SU-DHL-6 (cell line): ENCODE measurements around the gene HSD3B2.
"Not testable (repeated sequence)": the region's sequence is repeated elsewhere in the genome, so short reads cannot be mapped to it uniquely, and the experiment has no call there.

Experiments used
- H2AFZ ChIP-seq: fragments of 200-600 bp; sonication (generic); 2 replicates; pipeline ENCODE4 v1.6.1; 2014; ENCODE audit warnings: low read depth, mild to moderate bottlenecking, moderate library complexity, mixed read lengths, antibody characterized with exemption, low read length; ENCODE audit not compliant: severe bottlenecking
- H3F3A ChIP-seq: fragments of 200-600 bp; shearing (Covaris generic); 2 replicates; pipeline ENCODE4 v1.6.0; 2016; ENCODE audit warnings: antibody characterized with exemption, mild to moderate bottlenecking; ENCODE audit not compliant: insufficient read depth
- H3K27ac ChIP-seq: fragments of 200-600 bp; sonication (generic); 2 replicates; pipeline ENCODE4 v1.5.1; 2016; ENCODE audit warnings: low read depth, mild to moderate bottlenecking, low read length, moderate library complexity, mixed read lengths
- H3K27me3 ChIP-seq: fragments of 200-600 bp; sonication (generic), shearing (Covaris generic); 2 replicates; pipeline ENCODE4 v1.6.0; 2014; ENCODE audit warnings: mild to moderate bottlenecking, low read length
- H3K36me3 ChIP-seq: fragments of 200-600 bp; sonication (generic); 2 replicates; pipeline ENCODE4 v1.6.1; 2014; ENCODE audit warnings: mild to moderate bottlenecking, low read length, mixed read lengths
- H3K4me2 ChIP-seq: fragments of 300-600, 200-600 bp; shearing (Covaris generic), sonication (generic); 2 replicates; pipeline ENCODE4 v1.6.0; 2014; ENCODE audit warnings: low read length, low read depth, mild to moderate bottlenecking; ENCODE audit not compliant: poor library complexity, severe bottlenecking
- H3K4me3 ChIP-seq: fragments of 200-600 bp; sonication (generic); 2 replicates; pipeline ENCODE4 v1.5.1; 2014; ENCODE audit warnings: antibody characterized with exemption, low read length, mild to moderate bottlenecking, mixed read lengths; ENCODE audit not compliant: insufficient read depth, poor library complexity, severe bottlenecking
- H3K79me2 ChIP-seq: fragments of 200-600 bp; sonication (generic); 2 replicates; pipeline ENCODE4 v1.6.1; 2014; ENCODE audit warnings: mild to moderate bottlenecking, low read length, moderate library complexity; ENCODE audit not compliant: insufficient read depth
- H3K9ac ChIP-seq: fragments of 200-600 bp; sonication (generic); 2 replicates; pipeline ENCODE4 v1.7.0; 2014; ENCODE audit warnings: mild to moderate bottlenecking, low read length
- H3K9me2 ChIP-seq: fragments of 200-600 bp; sonication (generic); replicated peaks from 2 replicates; pipeline ENCODE4 v1.6.1; 2014; ENCODE audit warnings: low read length; ENCODE audit not compliant: insufficient read depth
- H3K9me3 ChIP-seq: fragments of 200-600 bp; sonication (generic); 2 replicates; pipeline ENCODE4 v1.6.1; 2014; ENCODE audit warnings: low read length, mixed read lengths; ENCODE audit not compliant: insufficient read depth
- H4K20me1 ChIP-seq: fragments of 200-600 bp; sonication (generic); 2 replicates; pipeline ENCODE4 v1.6.1; 2014; ENCODE audit warnings: low read depth, mild to moderate bottlenecking, antibody characterized with exemption, low read length, moderate library complexity, mixed read lengths
- EZH2phosphoT487 ChIP-seq: fragments of 200-600 bp; sonication (generic), shearing (Covaris generic); conservative IDR thresholded peaks from 2 replicates; pipeline ENCODE4 v1.6.1; 2018; ENCODE audit warnings: mild to moderate bottlenecking, antibody characterized with exemption, low read length, moderate library complexity, mixed read lengths
- TF ChIP-seq, protein P1 (sequence below): fragments of 200-600 bp; sonication (generic); IDR thresholded peaks from one replicate; pipeline ENCODE4 v1.5.1; 2017; ENCODE audit warnings: antibody characterized with exemption, mild to moderate bottlenecking, low read length, moderate library complexity; ENCODE audit not compliant: insufficient read depth, poor library complexity, severe bottlenecking

Gene HSD3B2

DNA sequence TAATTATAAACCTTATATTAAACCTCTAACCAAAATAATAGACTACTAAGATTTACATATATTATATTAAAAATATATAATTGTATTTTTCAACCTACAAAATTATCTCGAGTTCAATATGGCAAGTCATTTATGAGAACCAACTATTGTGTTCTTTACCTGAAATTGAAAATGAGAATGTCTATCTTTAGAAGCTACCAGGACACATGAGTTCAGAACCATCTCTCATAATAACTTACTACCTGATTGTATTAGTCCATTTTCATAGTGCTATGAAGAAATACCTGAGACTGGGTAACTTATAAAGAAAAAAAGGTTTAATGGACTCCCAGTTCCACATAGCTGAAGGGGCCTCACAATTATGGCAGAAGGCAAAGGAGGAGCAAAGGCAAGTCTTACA, 39.6 kb upstream of the HSD3B2 start:
- Histone ChIP-seq H4K20me1 (no peaks in the 10 kb centered on the region), H3K79me2 (no peaks in the 10 kb centered on the region), H3K4me3 (no peak overlapping the region), H3K4me2 (no peak overlapping the region), H3K9me2 (no peaks in the 10 kb centered on the region), H2AFZ (no peak overlapping the region), H3K36me3 (no peaks in the 10 kb centered on the region), H3K27me3 (no peaks in the 10 kb centered on the region), H3K27ac (no peak overlapping the region), H3K9ac (no peak overlapping the region), H3K9me3 (no peaks in the 10 kb centered on the region), H3F3A (no peaks in the 10 kb centered on the region)
- TF ChIP-seq, protein P1, sequence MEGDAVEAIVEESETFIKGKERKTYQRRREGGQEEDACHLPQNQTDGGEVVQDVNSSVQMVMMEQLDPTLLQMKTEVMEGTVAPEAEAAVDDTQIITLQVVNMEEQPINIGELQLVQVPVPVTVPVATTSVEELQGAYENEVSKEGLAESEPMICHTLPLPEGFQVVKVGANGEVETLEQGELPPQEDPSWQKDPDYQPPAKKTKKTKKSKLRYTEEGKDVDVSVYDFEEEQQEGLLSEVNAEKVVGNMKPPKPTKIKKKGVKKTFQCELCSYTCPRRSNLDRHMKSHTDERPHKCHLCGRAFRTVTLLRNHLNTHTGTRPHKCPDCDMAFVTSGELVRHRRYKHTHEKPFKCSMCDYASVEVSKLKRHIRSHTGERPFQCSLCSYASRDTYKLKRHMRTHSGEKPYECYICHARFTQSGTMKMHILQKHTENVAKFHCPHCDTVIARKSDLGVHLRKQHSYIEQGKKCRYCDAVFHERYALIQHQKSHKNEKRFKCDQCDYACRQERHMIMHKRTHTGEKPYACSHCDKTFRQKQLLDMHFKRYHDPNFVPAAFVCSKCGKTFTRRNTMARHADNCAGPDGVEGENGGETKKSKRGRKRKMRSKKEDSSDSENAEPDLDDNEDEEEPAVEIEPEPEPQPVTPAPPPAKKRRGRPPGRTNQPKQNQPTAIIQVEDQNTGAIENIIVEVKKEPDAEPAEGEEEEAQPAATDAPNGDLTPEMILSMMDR = no peak
- no peak for TF ChIP-seq EZH2phosphoT487

DNA sequence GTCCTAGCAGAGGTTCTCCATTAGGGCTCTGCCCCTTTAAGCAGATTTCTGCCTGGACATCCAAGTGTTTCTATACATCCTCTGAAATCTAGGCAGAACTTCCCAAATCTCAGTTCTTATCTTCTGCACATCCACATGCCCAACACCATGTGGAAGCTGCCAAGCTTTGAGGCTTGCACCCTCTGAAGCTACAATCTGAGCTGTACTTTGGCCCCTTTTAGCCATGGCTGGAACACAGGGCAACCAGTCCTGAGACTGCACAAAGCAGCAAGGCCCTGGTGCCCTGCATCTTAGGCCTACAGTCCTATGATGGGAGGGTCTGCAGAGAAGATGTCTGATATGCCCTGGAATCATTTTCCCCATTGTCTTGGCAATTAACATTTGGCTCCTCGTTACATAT, 38.4 kb upstream of the HSD3B2 start:
- Histone ChIP-seq H3K27me3 (no peaks in the 10 kb centered on the region), H4K20me1 (no peaks in the 10 kb centered on the region), H3K9me3 (no peaks in the 10 kb centered on the region), H3F3A (no peaks in the 10 kb centered on the region), H2AFZ (no peak overlapping the region), H3K4me3 (no peak overlapping the region), H3K27ac (no peak overlapping the region), H3K79me2 (no peaks in the 10 kb centered on the region), H3K9ac (no peak overlapping the region), H3K36me3 (no peaks in the 10 kb centered on the region), H3K9me2 (no peaks in the 10 kb centered on the region), H3K4me2 (no peak overlapping the region)
- TF ChIP-seq EZH2phosphoT487 = no peak
- TF ChIP-seq, protein P1 = no peak

DNA sequence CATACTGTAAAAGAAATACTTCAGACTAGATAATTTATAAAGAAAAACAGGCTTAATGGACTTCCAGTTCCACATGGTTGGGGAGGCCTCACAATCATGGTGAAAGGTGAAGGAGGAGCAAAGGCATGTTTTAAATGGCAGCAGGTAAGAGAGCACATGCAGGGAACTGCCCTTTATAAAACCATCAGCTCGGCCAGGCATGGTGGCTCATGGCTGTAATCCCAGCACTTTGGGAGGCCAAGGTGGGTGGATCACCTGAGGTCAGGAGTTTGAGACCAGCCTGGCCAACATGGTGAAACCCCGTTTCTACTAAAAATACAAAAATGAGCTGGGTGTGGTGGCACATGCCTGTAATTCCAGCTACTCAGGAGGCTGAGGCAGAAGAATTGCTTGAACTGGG, 37.4 kb upstream of the HSD3B2 start:
- H3F3A ChIP-seq, H3K27ac ChIP-seq, H3K9me3 ChIP-seq, H4K20me1 ChIP-seq, H3K4me3 ChIP-seq, H3K36me3 ChIP-seq, H3K4me2 ChIP-seq, H3K9ac ChIP-seq, H3K9me2 ChIP-seq, H2AFZ ChIP-seq, H3K27me3 ChIP-seq, H3K79me2 ChIP-seq: not testable (repeated sequence)

DNA sequence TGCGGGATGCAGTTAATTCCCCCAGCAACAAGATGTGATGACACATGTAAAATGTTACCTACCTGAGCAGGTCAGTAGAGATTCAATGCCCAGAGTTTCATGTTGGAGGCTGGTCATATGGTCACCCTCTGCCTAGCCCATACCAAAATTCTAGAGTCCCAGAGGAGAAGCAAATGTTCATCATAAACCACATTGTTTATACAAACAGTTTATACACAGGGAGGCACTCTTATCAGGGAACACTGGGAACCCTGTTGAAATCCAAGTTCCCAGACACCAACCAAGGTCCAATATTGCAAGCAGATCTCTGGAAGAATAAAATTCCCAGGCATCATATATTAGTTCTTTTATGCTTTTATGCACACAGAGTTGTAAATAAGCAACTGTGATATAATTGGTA, 35.8 kb upstream of the HSD3B2 start:
- H3K4me2 ChIP-seq = no peak overlapping the region
- no peaks in the 10 kb centered on the region for H3K27me3 ChIP-seq
- no peak overlapping the region for H2AFZ ChIP-seq
- H3K36me3 ChIP-seq = no peaks in the 10 kb centered on the region
- no peak overlapping the region for H3K9ac ChIP-seq
- no peak overlapping the region for H3K27ac ChIP-seq
- H3K9me2 ChIP-seq = no peaks in the 10 kb centered on the region
- H4K20me1 ChIP-seq = no peaks in the 10 kb centered on the region
- no peaks in the 10 kb centered on the region for H3K79me2 ChIP-seq
- TF ChIP-seq EZH2phosphoT487 = no peak
- TF ChIP-seq, protein P1 = no peak
- H3K4me3 ChIP-seq = no peak overlapping the region
- no peaks in the 10 kb centered on the region for H3F3A ChIP-seq
- no peaks in the 10 kb centered on the region for H3K9me3 ChIP-seq
